GM19043 (cell line): ENCODE results near the gene TET1.
A peak's percentile ranks its signal among the peaks of the same experiment; 100 is the strongest.
"Not testable (repeated sequence)": the region's sequence is repeated elsewhere in the genome, so short reads cannot be mapped to it uniquely, and the experiment has no call there.

Experiments
- ATAC-seq: cut with Tn5 transposase; IDR thresholded peaks from one replicate; pipeline ENCODE4 v1.9.1; 2021; ENCODE audit warnings: low read depth; ENCODE audit not compliant: unreplicated experiment

Gene TET1

DNA sequence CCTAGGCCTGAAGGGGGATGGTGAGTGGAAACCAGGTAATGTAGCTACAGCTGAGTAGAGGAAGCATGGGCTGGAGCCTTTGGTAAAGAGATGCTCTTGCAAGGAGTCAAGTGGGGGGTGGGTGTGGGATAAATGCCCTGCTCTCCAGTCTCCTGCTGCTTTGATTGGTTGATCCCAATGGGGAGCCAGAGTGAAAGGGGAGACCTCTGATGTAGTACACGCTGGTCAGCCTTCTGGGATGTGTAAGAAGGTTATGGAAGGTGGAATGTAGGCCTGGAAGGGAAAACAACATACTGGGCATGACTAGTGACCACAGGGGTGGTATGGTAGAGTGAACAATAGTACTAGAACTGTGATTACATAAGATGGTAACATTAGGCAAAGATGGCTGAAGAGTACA lies 44.3 kb downstream of the TET1 start:
- ATAC-seq, result no peak

DNA sequence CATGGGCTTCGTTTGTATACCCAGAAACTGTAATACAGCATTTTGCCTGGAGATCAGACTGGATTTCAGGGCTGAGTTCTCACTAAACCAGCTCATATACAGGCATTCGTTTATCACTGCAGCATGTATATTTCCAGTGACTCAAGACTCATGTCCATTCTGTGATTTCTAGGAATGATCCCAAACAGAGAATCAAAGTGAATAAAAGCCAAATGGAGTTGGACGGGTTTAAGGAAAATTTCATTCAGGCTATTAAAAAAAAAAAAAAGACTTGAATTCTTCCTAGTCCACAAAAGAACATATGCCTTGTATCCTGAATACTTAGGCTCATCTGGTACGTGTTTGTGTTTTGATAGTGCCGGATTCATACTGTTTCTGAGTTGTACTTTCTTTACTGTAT lies 46.8 kb downstream of the TET1 start:
- no peak for ATAC-seq

DNA sequence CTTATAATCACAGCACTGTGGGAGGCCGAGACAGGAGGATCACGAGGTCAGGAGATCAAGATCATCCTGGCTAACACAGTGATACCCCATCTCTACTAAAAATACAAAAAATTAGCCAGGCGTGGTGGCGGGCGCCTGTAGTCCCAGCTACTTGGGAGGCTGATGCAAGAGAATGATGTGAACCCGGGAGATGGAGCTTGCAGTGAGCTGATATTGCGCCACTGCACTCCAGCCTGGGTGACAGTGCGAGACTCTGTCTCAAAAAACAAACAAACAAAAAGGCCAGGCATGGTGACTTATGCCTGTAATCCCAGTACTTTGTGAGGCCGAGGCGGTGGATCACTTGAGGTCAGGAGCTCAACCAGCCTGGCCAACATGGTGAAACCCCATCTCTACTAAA lies 49.9 kb downstream of the TET1 start:
- not testable (repeated sequence) for ATAC-seq

DNA sequence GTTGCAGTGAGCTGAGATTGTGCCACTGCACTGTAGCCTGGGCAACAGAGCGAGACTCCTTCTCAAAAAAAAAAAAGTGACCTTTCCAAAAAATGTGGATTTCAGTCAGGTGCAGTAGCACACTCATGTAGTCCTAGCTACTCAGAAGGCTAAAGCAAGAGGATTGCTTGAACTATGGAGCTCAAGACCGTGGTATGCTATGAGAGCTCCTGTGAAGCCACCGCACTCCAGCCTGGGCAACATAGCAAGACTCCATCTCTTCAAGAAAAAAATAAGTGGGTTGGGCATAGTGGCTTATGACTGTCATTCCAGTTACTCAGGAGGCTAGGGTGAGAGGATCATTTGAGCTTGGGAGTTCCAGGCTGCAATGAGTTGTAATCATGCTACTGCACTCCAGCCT lies 51.1 kb downstream of the TET1 start:
- no peak for ATAC-seq

DNA sequence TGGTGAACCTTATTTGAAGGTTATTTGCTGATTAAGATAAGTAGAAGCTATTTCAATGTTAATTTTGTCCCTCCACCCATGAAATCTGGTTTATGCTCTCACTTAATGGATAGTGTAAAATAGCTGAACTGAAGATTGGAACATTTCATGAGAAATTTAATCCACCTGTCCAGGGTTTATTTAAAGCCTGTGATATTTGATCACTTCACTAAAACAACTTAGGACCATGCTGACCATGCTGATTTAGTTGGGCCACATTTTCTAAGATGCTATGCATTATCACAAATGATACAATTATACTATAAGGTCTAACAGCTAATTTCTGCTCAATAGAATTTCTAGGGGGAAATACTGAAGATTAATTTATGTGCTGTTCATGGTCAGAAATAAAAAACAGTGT lies 53.8 kb downstream of the TET1 start:
- ATAC-seq, result not testable (repeated sequence)

DNA sequence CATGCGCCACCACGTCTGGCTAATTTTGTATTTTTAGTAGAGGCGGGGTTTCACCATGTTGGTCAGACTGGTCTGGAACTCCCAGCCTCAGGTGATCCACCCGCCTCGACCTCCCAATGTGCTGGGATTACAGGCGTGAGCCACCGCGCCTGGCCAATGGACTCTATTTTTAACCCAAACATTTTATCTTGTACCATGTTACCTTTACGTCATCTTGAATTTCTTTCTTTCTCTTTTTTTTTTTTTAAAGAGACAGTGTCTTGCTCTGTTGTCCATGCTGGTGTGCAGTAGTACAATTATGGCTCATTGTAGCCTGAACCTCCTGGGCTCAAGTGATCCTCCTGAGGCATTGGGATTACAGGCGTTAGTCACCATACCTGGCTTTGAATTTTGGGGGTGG lies 57.6 kb downstream of the TET1 start:
- ATAC-seq, result not testable (repeated sequence)

DNA sequence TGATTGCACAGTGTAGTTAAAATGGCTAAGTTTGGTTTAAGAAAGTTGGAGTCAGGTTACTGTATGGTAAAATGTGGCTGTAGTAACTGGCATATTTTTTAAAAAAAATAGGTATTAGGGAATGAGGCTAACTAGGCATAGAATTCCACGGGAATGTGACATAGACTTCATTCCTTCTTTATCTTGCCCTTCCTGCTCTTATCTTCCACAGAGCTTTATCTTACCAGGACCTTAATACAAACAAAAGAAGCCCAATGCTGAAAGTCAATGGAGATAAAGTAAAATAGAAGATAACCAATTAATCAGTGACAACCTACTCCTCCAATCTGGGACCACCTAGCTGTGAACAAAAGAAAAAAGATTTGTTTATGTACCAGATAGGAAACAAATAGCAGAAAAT lies 58.1 kb downstream of the TET1 start:
- ATAC-seq, result no peak

DNA sequence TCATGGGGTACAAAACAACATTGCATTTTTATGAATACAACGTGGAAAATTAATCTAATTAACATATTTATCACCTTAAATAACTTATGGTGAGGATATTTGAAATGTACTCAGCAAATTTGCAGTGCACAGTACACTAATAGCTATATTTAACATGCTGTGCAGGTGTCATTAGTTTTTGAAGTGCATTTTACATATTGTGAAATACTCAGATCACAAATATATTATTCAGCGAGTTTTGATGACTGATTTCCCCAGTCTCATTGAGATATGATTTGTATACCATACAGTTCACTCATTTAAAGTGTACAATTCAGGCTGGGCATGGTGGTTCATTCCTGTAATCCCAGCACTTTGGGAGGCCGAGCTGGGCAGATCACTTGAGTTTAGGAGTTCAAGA lies 59.5 kb downstream of the TET1 start:
- ATAC-seq, result no peak

DNA sequence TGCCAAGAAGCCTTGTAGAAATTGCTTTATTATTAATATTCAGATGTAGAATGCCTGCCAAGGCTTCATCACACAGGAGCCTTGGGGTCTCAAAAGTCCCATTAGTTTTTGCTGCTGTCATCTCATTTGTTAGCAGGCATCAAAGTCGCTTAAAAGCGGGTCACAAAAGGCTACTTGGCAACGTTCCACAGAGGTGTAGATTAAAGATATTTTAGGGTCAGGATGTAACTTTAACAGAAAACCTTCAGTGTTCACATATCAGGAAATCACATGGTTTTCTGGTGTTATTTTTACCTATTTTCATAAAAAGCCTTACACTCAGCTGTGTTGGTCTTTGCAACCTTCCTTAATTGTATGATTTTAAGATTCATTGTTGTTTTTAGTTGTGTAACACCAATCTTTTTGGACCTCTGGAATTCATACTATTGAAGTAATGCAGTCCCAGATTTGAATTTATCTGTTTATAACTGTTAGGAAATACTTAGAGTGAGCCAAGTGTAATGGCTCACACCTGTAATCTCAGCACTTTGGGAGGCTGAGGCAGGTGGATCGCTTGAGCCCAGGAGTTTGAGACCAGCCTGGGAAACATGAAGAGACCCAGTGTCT lies 65.3 kb downstream of the TET1 start:
- ATAC-seq, result no peak

DNA sequence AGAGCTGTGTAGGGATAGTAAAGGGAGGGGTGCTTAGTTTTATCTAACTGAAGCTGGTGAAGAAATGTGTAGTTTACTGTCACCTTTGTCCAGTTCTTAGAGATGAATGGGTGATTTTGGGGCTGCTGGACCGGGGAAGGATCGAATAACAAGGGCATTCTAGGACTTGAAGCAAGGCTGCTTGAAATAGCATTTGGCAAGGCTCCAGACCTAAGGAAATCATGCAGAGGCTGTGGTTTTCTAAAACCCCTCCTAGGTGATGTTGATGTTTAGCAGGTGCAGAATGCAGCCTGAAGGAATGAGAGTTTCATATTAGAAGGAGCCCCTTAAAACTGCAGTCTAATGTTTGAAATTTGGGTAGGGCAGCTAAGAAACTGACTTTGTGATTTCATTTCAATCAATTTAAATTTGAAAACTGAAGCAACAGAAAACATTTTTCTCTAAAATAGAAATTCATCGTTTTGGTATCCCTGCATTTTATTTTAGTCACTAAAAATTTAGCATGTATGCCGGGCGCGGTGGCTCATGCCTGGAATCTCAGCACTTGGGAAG lies 68.5 kb downstream of the TET1 start:
- no peak for ATAC-seq

DNA sequence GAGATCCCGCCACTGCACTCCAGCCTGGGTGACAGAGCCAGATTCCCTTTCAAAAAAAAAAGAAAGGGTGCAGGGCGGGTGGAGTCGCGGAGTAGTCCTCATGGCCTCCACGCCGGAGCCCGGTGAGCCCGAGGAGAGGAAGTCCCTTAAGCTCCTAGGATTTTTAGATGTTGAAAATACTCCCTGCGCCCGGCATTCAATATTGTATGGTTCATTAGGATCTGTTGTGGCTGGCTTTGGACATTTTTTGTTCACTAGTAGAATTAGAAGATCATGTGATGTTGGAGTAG lies 72.1 kb downstream of the TET1 start:
- ATAC-seq, result not testable (repeated sequence)

DNA sequence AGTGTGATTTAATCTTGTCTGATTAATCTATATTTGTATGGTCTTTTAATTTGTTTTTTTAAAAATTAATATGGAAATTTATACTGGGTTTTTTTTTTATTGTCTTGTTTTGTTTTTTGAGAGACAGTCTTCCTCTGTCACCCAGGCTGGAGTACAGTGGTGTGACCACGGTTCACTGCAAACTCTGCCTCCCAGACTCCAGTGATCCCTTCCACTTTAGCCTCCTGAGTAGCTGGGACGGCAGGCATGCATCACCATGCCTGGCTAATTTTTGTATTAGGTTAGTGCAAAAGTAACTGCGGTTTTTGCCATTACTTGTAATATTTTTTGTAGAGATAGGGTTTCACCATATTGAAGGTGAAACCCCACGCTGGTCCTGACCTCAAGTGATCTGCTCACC lies 73.1 kb downstream of the TET1 start:
- no peak for ATAC-seq

DNA sequence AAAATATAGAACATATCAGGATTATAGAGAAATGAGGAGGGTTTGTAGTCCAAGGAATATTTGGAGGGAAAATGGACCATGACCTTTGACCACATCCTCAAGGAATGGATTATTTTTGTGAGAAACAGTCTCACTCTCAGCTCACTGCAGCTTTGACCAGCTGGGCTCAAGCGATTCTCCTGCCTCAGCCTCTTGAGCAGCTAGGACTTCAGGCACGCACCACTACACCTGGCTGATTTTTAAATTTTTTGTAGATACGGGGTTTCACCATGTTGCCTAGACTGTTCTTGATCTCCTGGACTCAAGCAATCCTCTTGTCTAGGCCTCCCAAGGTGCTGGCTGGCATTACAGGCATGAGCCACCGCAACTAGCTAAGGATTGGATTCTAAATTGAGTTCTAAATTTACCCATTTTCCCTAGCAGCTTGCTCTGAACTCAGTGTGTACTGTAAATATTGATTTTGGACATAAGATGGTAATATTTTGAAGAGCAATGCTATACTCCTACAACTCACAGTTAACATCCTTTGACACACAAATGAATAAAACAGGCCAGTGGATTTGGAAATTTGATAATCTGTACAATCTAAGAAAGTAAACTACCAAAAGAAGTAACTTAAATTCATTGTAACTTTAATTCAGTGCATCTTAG lies 73.8 kb downstream of the TET1 start:
- ATAC-seq, result no peak

DNA sequence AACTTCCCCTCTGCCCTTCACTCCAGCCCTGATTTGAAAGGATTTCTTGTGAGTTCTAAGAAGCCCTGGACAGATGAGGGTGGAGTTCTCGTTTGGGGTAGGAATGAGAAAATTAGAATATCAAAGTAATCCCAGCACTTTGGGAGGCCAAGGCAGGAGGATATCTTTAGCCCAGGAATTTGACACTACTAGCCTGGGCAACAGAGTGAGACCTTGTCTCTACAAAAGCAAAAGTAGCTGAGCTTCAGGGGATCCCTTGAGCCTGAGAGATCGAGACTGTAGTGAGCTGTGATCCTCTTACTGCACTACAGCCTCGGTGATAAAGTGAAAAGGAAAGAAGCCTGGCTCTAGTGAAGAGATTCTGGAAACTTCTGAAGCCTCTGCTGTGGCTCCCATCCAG lies 76.2 kb downstream of the TET1 start:
- ATAC-seq, result no peak

DNA sequence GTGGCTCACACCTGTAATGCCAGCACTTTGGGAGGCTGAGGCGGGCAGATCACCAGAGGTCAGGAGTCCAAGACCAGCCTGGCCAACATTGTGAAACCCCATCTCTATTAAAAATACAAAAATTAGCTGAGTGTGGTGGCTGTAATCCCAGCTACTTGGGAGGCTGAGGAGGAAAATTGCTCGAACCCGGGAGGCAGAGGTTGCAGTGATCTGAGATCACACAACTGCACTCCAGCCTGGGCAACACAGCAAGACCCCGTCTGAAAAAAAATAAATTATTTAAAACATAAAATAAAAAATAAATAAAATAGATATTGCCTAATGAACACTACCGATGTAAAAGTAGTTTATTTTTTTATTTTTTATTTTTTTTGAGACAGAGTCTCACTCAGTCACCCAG lies 83.4 kb downstream of the TET1 start:
- ATAC-seq, result not testable (repeated sequence)

DNA sequence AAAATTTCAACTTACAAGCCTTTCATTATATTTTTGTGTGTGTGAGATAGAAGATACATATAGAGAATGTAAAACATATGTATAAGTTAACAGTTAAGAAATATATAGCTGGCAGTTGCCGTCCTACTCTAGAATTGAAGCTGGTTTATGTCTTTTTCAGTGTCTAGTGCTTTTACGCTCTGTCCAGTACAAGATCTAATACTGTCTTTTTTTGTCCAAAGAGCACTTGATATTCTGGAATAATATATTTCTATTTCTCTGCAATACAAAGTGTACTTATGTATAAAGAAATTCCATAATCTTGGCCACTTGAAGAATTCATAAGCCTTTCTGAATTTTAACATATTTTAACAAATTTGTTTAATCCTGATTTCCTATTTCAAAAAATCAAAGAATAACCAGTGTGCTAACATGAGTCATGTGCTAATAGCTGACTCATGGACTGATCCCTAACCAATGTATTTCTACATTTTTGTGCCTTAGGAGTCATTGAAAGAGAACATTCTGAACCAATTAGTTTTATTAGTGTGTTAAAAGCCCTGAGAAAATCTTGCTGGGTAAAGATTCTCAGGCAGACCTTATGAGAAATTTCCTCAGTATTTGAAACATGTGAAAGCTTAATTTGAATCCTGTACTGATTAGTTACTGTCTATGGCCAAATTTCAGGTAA lies 87.7 kb downstream of the TET1 start:
- ATAC-seq, result no peak

DNA sequence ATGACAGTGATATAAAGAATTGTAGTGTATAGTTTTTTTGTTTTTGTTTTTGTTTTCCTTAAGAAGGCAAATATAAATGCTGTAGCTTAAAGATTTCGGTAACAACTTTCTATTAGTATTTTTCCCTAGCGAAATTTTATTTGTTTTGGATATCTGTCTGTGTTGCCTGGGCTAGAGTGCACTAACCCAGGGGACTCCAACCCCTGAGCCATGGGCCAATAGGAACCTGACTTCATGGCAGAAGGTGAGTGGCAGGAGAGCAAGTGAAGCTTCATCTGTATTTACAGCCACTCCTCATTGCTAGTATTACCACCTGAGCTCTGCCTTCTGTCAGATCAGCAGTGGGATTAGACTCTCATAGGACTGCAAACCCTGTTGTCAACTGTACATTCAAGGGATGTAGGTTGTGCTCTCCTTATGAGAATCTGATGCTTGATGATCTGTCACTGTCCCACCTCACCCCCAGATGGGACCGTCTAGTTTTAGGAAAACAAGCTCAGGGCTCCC lies 95.5 kb downstream of the TET1 start:
- no peak for ATAC-seq

DNA sequence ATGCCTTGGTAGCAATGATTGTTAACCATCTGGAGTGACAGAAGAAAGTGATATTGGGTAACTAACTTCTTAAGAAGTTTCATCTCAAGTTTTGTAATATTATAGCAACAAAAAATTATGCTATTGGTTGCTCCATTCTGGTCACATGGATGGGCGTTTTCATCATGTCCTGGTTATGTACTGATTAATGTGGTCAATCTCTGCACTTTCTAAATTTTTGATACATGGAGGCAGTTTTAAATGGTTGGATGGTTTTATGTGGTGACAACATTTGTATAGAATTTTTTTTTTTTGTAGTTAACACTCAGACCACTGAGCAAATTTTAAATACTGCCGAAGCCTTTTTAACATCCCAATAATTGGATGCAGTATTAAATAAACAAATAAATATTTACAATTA lies 105.7 kb downstream of the TET1 start:
- ATAC-seq, result no peak

DNA sequence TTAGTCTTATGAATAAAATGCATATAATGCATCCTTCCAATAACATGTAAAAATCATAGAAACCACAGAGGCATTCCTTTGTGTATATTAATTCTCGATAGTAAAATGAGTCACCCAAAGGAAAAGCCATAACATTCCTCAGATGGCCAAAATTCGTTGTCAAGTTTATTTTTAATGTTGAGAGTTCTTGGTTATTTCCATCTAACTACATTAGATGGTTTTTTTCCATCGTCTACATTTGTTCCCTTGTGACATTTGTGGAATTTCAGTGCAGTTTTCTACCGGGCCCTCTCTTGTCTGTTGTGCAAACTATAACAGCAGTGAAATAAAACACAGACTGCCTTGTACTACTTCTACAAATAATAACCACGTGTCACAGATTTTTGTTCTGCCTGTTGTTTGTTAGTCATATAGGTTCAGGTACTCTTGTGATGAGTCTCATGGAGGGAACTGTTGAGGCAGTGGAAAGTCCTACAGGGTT lies 106.2 kb downstream of the TET1 start:
- no peak for ATAC-seq

DNA sequence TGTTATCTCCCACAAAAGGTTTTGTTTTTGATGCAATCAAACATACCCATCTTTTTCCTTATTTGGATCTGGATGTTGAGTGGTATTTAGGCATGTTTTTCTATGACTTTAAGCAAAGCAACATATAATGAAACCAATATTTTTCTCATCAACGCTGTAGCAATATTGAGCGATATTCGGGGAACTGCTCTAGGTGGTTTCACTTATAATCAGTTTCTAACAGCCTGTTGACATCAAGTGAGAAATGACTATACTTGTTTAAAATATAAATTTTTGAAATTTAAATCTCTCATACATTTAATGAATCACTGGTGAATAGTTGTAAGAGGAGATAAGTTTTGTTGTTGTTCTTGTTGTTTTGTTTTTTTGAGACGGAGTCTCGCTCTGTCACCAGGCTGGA lies 108.1 kb downstream of the TET1 start:
- no peak for ATAC-seq

DNA sequence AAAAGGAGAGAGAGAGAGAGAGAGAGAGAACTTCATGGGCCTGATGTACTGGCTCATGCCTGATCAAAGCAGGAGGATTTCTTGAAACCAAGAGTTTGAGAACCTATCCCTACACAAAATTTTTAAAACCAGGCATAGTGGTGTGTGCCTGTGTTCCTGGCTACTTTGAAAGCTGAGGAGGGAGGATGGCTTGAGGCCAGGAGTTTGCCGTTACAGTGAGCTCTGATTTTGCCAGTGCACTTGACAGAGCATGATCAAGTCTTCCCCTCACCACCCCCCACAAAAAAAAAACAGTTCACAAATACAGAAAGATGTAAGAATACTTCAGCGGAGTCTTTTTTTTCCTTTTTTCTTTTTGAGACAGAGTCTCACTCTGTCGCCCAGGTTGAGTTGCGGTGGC lies 108.8 kb downstream of the TET1 start:
- ATAC-seq, result no peak

DNA sequence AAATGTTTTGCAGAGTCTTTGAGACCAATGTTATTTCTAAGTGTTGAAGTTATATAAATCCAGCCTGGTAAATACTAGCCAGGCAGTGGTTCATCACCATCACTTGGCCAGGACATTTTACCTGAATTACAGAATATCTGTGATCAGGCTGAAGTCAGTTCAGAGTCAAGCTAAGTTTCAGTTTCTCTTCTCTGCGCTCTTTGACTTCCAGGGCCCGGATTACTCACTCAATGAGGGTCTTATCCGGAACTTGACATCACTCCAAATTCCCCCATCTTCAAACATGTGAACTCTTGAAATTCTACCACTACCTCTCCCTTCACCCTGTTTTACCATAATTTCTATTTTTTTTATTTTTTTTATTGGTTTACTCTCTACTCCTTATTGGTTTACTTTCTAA lies 124.3 kb downstream of the TET1 start:
- ATAC-seq, result peak; percentile 78
